NOMO-1 treated with dmso at 0.1 percent for 144 hours (cell line): ENCODE data around the gene C19orf33.
A peak's percentile ranks its signal among the peaks of the same experiment; 100 is the strongest.
"Not testable (repeated sequence)": the region's sequence is repeated elsewhere in the genome, so short reads cannot be mapped to it uniquely, and the experiment has no call there.

Experiments used
- DNase-seq: peaks from one replicate; lab custom pipeline; 2025; ENCODE audit not compliant: unreplicated experiment; lab: John Stamatoyannopoulos, UW

Gene C19orf33

GRCh38 chr19:38303517-38304351 is at the start of gene C19orf33:
Gene C19orf33, plus strand, starts transcription at chr19:38304251. Its CDS starts 11 bp downstream, at chr19:38304262.
- DNase-seq, result no peak

- DNase-seq, result no peak
Measured at GRCh38 chr19:38255383-38256014, 48.6 kb upstream of the C19orf33 start.

GRCh38 chr19:38261942-38262341 is 42.1 kb upstream of the C19orf33 start:
- DNase-seq, result not testable (repeated sequence)

- no peak for DNase-seq
Measured at GRCh38 chr19:38262585-38263268, 41.3 kb upstream of the C19orf33 start.

GRCh38 chr19:38263689-38264485 is 40.2 kb upstream of the C19orf33 start:
- peak; percentile 76 for DNase-seq

GRCh38 chr19:38264486-38265212 is 39.4 kb upstream of the C19orf33 start, which contains the start of gene SPINT2:
Gene SPINT2, plus strand, starts transcription at chr19:38264573. Its CDS starts 320 bp downstream, at chr19:38264893.
- DNase-seq, result peak; percentile 35

- peak; percentile 76 for DNase-seq
Measured at GRCh38 chr19:38265213-38265861, 38.7 kb upstream of the C19orf33 start.

- no peak for DNase-seq
Measured at GRCh38 chr19:38265921-38266429, 38.1 kb upstream of the C19orf33 start.

- no peak for DNase-seq
Measured at GRCh38 chr19:38266981-38267597, 37.0 kb upstream of the C19orf33 start.

- DNase-seq, result no peak
Measured at GRCh38 chr19:38267761-38268483, 36.1 kb upstream of the C19orf33 start.

- no peak for DNase-seq
Measured at GRCh38 chr19:38268539-38268938, 35.5 kb upstream of the C19orf33 start.

GRCh38 chr19:38270587-38271167 is 33.4 kb upstream of the C19orf33 start:
- no peak for DNase-seq

GRCh38 chr19:38273499-38273898 is 30.6 kb upstream of the C19orf33 start:
- no peak for DNase-seq

GRCh38 chr19:38274739-38275138 is 29.3 kb upstream of the C19orf33 start:
- no peak for DNase-seq

GRCh38 chr19:38276942-38277517 is 27.0 kb upstream of the C19orf33 start:
- DNase-seq, result no peak

GRCh38 chr19:38277549-38277948 is 26.5 kb upstream of the C19orf33 start:
- no peak for DNase-seq

- no peak for DNase-seq
Measured at GRCh38 chr19:38277969-38278680, 25.9 kb upstream of the C19orf33 start.
